ENCODE measurements around the gene CAST.

- TF ChIP-seq POLR2A (IDR thresholded peaks at IDR 0.05) (no peak), CTCF (IDR thresholded peaks at IDR 0.05 in 4 of 5, conservative IDR thresholded peaks at IDR 0.05 in 1 of 5) (no peak)
Measured at GRCh38 chr5:96726802-96727201, 64.6 kb downstream of the CAST start.

All from gastrocnemius medialis (tissue), 4 donors.